ENCODE measurements around the gene CEMIP.

CEMIP gene

GRCh38 chr15:80778964-80779657 is at the start of gene CEMIP:
Gene CEMIP, plus strand, starts transcription at chr15:80779370. Its CDS starts 94,510 bp downstream, at chr15:80873880.
- DNase-seq (ENCODE audit: low spot score), result no peak

GRCh38 chr15:80730387-80730786 is 48.8 kb upstream of the CEMIP start:
- no peak for DNase-seq (ENCODE audit: low spot score)

GRCh38 chr15:80730926-80731325 is 48.2 kb upstream of the CEMIP start:
- DNase-seq (ENCODE audit: low spot score), result no peak

GRCh38 chr15:80732167-80732566 is 47.0 kb upstream of the CEMIP start:
- DNase-seq (ENCODE audit: low spot score), result no peak

GRCh38 chr15:80732818-80733217 is 46.4 kb upstream of the CEMIP start:
- DNase-seq (ENCODE audit: low spot score), result no peak

GRCh38 chr15:80733460-80733859 is 45.7 kb upstream of the CEMIP start:
- no peak for DNase-seq (ENCODE audit: low spot score)

GRCh38 chr15:80735344-80735743 is 43.8 kb upstream of the CEMIP start:
- no peak for DNase-seq (ENCODE audit: low spot score)

GRCh38 chr15:80736560-80736959 is 42.6 kb upstream of the CEMIP start:
- no peak for DNase-seq (ENCODE audit: low spot score)

- DNase-seq (ENCODE audit: low spot score), result no peak
Measured at GRCh38 chr15:80739919-80740318, 39.3 kb upstream of the CEMIP start.

- DNase-seq (ENCODE audit: low spot score), result no peak
Measured at GRCh38 chr15:80742081-80742480, 37.1 kb upstream of the CEMIP start.

GRCh38 chr15:80743189-80743833 is 35.9 kb upstream of the CEMIP start:
- DNase-seq (ENCODE audit: low spot score), result no peak

GRCh38 chr15:80744415-80744814 is 34.8 kb upstream of the CEMIP start:
- no peak for DNase-seq (ENCODE audit: low spot score)

GRCh38 chr15:80744826-80745225 is 34.3 kb upstream of the CEMIP start:
- no peak for DNase-seq (ENCODE audit: low spot score)

GRCh38 chr15:80745888-80746287 is 33.3 kb upstream of the CEMIP start:
- no peak for DNase-seq (ENCODE audit: low spot score)

GRCh38 chr15:80747317-80748053 is 31.7 kb upstream of the CEMIP start:
- DNase-seq (ENCODE audit: low spot score), result no peak

- DNase-seq (ENCODE audit: low spot score), result no peak
Measured at GRCh38 chr15:80749589-80749988, 29.6 kb upstream of the CEMIP start.

- no peak for DNase-seq (ENCODE audit: low spot score)
Measured at GRCh38 chr15:80750575-80750974, 28.6 kb upstream of the CEMIP start.

GRCh38 chr15:80752204-80752603 is 27.0 kb upstream of the CEMIP start:
- DNase-seq (ENCODE audit: low spot score), result no peak

GRCh38 chr15:80753161-80753560 is 26.0 kb upstream of the CEMIP start:
- DNase-seq (ENCODE audit: low spot score), result no peak

- no peak for DNase-seq (ENCODE audit: low spot score)
Measured at GRCh38 chr15:80754014-80754413, 25.2 kb upstream of the CEMIP start.

- no peak for DNase-seq (ENCODE audit: low spot score)
Measured at GRCh38 chr15:80755885-80756284, 23.3 kb upstream of the CEMIP start.

GRCh38 chr15:80758130-80758745 is 20.9 kb upstream of the CEMIP start:
- DNase-seq (ENCODE audit: low spot score), result no peak

- DNase-seq (ENCODE audit: low spot score), result no peak
Measured at GRCh38 chr15:80760960-80761359, 18.2 kb upstream of the CEMIP start.

Measured in CD4-positive, alpha-beta T cell treated with Interleukin-15 for 4 hours (primary cell).